WTC11 (cell line): ENCODE data around the gene TMEM143. TPM values are rescaled to one million over a fixed set of nuclear protein-coding genes. Genes with fewer than 3 reads are reported as not detected.

Source experiments
- ATAC-seq: fragments of 200-7000 bp; cut with Tn5 transposase; 2 replicates; pipeline ENCODE4 v1.10.0; 2021; ENCODE audit warnings: mild to moderate bottlenecking, moderate library complexity
- CTCF ChIA-PET: fragments of 300-600 bp; sonication (Branson Sonifier 250); formaldehyde crosslinking; loops from one replicate; lab custom pipeline; 2021; ENCODE audit warnings: antibody characterized with exemption; lab: Charles Lee
- POLR2A ChIA-PET: fragments of 350-600 bp; sonication (Branson Sonifier 250); formaldehyde crosslinking; loops from one replicate; lab custom pipeline; 2021; ENCODE audit warnings: antibody characterized with exemption; lab: Charles Lee
- DNase-seq: peaks from one replicate; pipeline ENCODE4 v3.0.0; 2021; ENCODE audit warnings: low spot score
- H3K27ac Mint-ChIP-seq: 2 replicates; pipeline ENCODE4 v1.8.0; 2021; ENCODE audit warnings: mixed read lengths
- H3K27me3 Mint-ChIP-seq: 2 replicates; pipeline ENCODE4 v1.8.0; 2021; ENCODE audit warnings: low read depth, mild to moderate bottlenecking, moderate library complexity, mixed read lengths
- H3K36me3 Mint-ChIP-seq: 2 replicates; pipeline ENCODE4 v1.8.0; 2021; ENCODE audit warnings: mixed read lengths
- H3K4me1 Mint-ChIP-seq: 2 replicates; pipeline ENCODE4 v1.8.0; 2022; ENCODE audit warnings: mixed read lengths
- H3K4me3 Mint-ChIP-seq: 2 replicates; pipeline ENCODE4 v1.8.0; 2021; ENCODE audit warnings: mild to moderate bottlenecking, moderate library complexity, mixed read lengths
- H3K9me3 Mint-ChIP-seq: 2 replicates; pipeline ENCODE4 v1.8.0; 2021; ENCODE audit warnings: mixed read lengths
- ARID4B ChIP-seq: sonication (generic); formaldehyde crosslinking; IDR thresholded peaks from 2 replicates; pipeline ENCODE4 v1.8.0; 2023; ENCODE audit warnings: missing genetic modification reagents, mild to moderate bottlenecking, borderline replicate concordance
- E2F5 ChIP-seq: sonication (generic); formaldehyde crosslinking; IDR thresholded peaks from 2 replicates; pipeline ENCODE4 v1.8.1; 2022; ENCODE audit warnings: mild to moderate bottlenecking, moderate library complexity, missing genetic modification reagents
- MAX ChIP-seq: sonication (generic); formaldehyde crosslinking; IDR thresholded peaks from 2 replicates; pipeline ENCODE4 v1.8.0; 2022; ENCODE audit warnings: mild to moderate bottlenecking, missing genetic modification reagents
- NFATC4 ChIP-seq: fragments of 250-450 bp; sonication (Bioruptor Pico); IDR thresholded peaks from 2 replicates; pipeline ENCODE4 v1.9.0; 2021; ENCODE audit warnings: mild to moderate bottlenecking
- NR1H2 ChIP-seq: sonication (generic); formaldehyde crosslinking; IDR thresholded peaks from 2 replicates; pipeline ENCODE4 v1.9.0; 2021; ENCODE audit warnings: mild to moderate bottlenecking, moderate library complexity, missing genetic modification reagents
- SMAD3 ChIP-seq: sonication (generic); formaldehyde crosslinking; IDR thresholded peaks from 2 replicates; pipeline ENCODE4 v1.8.0; 2022; ENCODE audit warnings: missing genetic modification reagents, mild to moderate bottlenecking, borderline replicate concordance
- ZNF219 ChIP-seq: sonication (generic); formaldehyde crosslinking; IDR thresholded peaks from 2 replicates; pipeline ENCODE4 v1.8.0; 2023; ENCODE audit warnings: missing genetic modification reagents, mild to moderate bottlenecking, borderline replicate concordance
- ZNF232 ChIP-seq: sonication (generic); formaldehyde crosslinking; IDR thresholded peaks from 2 replicates; pipeline ENCODE4 v1.8.0; 2022; ENCODE audit warnings: mild to moderate bottlenecking, missing genetic modification reagents
- ZNF423 ChIP-seq: fragments of 250-450 bp; sonication (Bioruptor Pico); IDR thresholded peaks from 2 replicates; pipeline ENCODE4 v2.1.2; 2022; ENCODE audit warnings: mild to moderate bottlenecking, moderate library complexity
- ZSCAN18 ChIP-seq: fragments of 250-450 bp; sonication (Bioruptor Pico); IDR thresholded peaks from 2 replicates; pipeline ENCODE4 v2.1.2; 2022; ENCODE audit warnings: mild to moderate bottlenecking, moderate library complexity
- total RNA-seq: library from RNA; stranded (reverse); gene quantifications from 3 replicates; pipeline ENCODE4 v1.2.3, GENCODE V29; 2021
- TF ChIP-seq, protein P1 (sequence below): fragments of 250-450 bp; sonication (Bioruptor Pico); IDR thresholded peaks from 2 replicates; pipeline ENCODE4 v1.9.0; 2021; ENCODE audit warnings: mild to moderate bottlenecking
- TF ChIP-seq, protein P2 (sequence below): fragments of 250-450 bp; sonication (Bioruptor Pico); IDR thresholded peaks from 2 replicates; pipeline ENCODE4 v1.8.0; 2021; ENCODE audit warnings: mild to moderate bottlenecking
- TF ChIP-seq, protein P3 (sequence below): sonication (generic); formaldehyde crosslinking; IDR thresholded peaks from 2 replicates; pipeline ENCODE4 v1.8.1; 2022; ENCODE audit warnings: low read depth, missing genetic modification reagents, borderline replicate concordance

The TMEM143 gene
- total RNA-seq, 1 experiment from 2014 or later, result 20.2 TPM

GRCh38 chr19:48297975-48298374 lies 65.8 kb downstream of the TMEM143 start:
- ATAC-seq (no peak), DNase-seq (no peak)
- no peak overlapping the region for H3K4me3 Mint-ChIP-seq
- CTCF ChIA-PET, result interaction anchor here (0.6 to 4.5 kb wide), 11 partner anchors 11 to 94 kb away, joined by 3 to 26 read pairs (median 5); partner anchors contain the start of gene ZNF114
- H3K4me1 Mint-ChIP-seq, result peaks cover 8% of the 10 kb centered on the region
- TF ChIP-seq MAX (CRISPR knock-in tag) (no peak), ZSCAN18 (CRISPR knock-in tag) (no peak), SMAD3 (no peak), ARID4B (no peak), ZNF232 (no peak), ZNF219 (CRISPR knock-in tag) (no peak), NR1H2 (CRISPR knock-in tag) (no peak), NFATC4 (CRISPR knock-in tag) (no peak), E2F5 (CRISPR knock-in tag) (no peak), ZNF423 (CRISPR knock-in tag) (no peak)
- TF ChIP-seq, protein P1, sequence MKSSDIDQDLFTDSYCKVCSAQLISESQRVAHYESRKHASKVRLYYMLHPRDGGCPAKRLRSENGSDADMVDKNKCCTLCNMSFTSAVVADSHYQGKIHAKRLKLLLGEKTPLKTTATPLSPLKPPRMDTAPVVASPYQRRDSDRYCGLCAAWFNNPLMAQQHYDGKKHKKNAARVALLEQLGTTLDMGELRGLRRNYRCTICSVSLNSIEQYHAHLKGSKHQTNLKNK (CRISPR knock-in tag), result no peak
- POLR2A ChIA-PET, result interaction anchor here (0.6 kb wide), 1 partner anchor 14 kb away, joined by 9 read pairs; no protein-coding TSS in a partner anchor
- H3K36me3 Mint-ChIP-seq, result no peaks in the 10 kb centered on the region
- no peak overlapping the region for H3K27ac Mint-ChIP-seq
- H3K9me3 Mint-ChIP-seq, result no peaks in the 10 kb centered on the region
- H3K27me3 Mint-ChIP-seq, result no peaks in the 10 kb centered on the region

DNA sequence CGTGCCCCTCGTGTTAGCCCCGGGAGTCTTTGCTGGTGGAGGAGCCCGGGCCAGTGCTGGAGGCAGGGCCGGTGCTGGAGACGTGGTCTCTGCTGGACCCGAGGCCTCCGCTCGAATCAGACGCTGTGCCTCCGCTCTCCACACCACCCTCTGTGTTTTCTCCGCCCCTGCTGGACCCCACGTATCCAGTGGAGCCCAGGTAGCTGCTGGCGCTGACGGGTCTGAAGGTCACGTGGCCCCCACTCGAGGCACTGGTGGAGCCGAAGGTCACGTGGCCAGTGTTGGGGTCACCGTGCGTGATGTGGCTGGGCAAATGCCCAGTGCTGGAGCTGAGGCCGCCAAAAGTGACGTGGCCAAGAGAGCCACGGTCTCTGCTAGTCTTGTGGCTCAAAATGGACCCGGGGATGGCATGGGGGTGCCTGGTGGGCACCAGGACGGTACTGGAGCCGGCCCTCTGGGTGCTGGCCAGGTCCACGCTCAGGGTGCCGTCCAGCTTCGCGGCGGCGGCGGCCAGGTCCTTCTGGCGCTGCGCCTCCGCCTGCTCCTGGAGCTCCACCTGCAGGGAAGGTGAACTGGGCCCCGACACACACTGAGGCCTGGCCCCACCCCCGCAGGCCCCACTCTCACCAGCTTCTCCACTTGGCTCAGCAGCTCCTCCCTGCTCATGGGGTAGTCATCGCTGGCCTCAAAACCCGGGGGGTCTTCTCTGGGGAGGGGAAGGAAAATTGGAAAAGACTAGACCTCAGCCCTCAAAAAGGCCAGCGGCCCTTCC lies 66.6 kb downstream of the TMEM143 start:
- TF ChIP-seq, protein P2, sequence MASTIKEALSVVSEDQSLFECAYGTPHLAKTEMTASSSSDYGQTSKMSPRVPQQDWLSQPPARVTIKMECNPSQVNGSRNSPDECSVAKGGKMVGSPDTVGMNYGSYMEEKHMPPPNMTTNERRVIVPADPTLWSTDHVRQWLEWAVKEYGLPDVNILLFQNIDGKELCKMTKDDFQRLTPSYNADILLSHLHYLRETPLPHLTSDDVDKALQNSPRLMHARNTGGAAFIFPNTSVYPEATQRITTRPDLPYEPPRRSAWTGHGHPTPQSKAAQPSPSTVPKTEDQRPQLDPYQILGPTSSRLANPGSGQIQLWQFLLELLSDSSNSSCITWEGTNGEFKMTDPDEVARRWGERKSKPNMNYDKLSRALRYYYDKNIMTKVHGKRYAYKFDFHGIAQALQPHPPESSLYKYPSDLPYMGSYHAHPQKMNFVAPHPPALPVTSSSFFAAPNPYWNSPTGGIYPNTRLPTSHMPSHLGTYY, result no peak
- TF ChIP-seq, protein P3, sequence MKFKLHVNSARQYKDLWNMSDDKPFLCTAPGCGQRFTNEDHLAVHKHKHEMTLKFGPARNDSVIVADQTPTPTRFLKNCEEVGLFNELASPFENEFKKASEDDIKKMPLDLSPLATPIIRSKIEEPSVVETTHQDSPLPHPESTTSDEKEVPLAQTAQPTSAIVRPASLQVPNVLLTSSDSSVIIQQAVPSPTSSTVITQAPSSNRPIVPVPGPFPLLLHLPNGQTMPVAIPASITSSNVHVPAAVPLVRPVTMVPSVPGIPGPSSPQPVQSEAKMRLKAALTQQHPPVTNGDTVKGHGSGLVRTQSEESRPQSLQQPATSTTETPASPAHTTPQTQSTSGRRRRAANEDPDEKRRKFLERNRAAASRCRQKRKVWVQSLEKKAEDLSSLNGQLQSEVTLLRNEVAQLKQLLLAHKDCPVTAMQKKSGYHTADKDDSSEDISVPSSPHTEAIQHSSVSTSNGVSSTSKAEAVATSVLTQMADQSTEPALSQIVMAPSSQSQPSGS (CRISPR knock-in tag), result 0 out of 2 replicates have a peak, but pooled peaks have one; percentile 14
- TF ChIP-seq, all 79 proteins: peak for 1
- POLR2A ChIA-PET, result no interaction called here
- DNase-seq (no peak), ATAC-seq (peak; percentile 76)
- Mint-ChIP-seq H3K9me3 (no peaks in the 10 kb centered on the region), H3K36me3 (no peaks in the 10 kb centered on the region), H3K27ac (no peak overlapping the region), H3K4me1 (peaks cover 8% of the 10 kb centered on the region), H3K4me3 (no peak overlapping the region), H3K27me3 (no peaks in the 10 kb centered on the region)
- CTCF ChIA-PET, result interaction anchor here (0.6 to 4.5 kb wide), 12 partner anchors 12 to 287 kb away, joined by 3 to 26 read pairs (median 4); partner anchors contain the start of gene ZNF114
